Stimulated activated naive CD8-positive, alpha-beta T cell treated with anti-CD3 and anti-CD28 coated beads, Interleukin-15, Interleukin-2, amounts not matched to agents 100 ng/mL and 50 ng/mL, for 24 hours (primary cell): ENCODE data around the gene CA5A.

ENCODE experiments used
- H3K27ac Mint-ChIP-seq: one replicate; pipeline ENCODE4 v1.8.0; 2021; ENCODE audit warnings: mild to moderate bottlenecking, mixed read lengths
- H3K27me3 Mint-ChIP-seq: one replicate; pipeline ENCODE4 v1.8.0; 2021; ENCODE audit warnings: mixed read lengths
- H3K36me3 Mint-ChIP-seq: one replicate; pipeline ENCODE4 v1.8.0; 2021; ENCODE audit warnings: low read depth, mixed read lengths
- H3K4me1 Mint-ChIP-seq: one replicate; pipeline ENCODE4 v1.8.0; 2021; ENCODE audit warnings: low read depth, mixed read lengths
- H3K4me3 Mint-ChIP-seq: one replicate; pipeline ENCODE4 v1.8.0; 2021; ENCODE audit warnings: mild to moderate bottlenecking, mixed read lengths
- H3K9me3 Mint-ChIP-seq: one replicate; pipeline ENCODE4 v1.8.0; 2021; ENCODE audit warnings: mixed read lengths

CA5A gene

DNA sequence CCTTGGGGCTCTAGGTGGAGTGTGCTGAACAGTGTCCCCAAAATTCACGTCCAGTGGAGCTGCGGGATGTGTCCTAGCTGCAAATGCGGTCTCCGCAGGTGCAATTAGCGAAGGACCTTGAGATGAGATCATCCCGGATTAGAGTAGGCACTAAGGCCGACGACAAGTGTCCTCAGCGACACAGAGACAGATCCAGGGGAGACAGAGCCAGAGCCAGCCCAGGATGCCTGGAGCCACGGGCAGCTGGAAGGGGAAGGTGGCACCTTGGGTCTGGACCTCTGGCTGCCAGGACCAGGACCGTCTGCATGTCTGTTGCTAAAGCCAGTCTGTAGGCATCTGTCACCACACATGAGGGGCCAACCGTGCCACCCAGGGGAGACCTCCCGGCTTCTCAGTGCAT lies 91.5 kb downstream of the CA5A start:
- Mint-ChIP-seq H3K36me3 (peaks cover 51% of the 10 kb centered on the region), H3K27ac (no peak overlapping the region), H3K9me3 (no peaks in the 10 kb centered on the region), H3K27me3 (no peaks in the 10 kb centered on the region), H3K4me1 (peaks cover 20% of the 10 kb centered on the region), H3K4me3 (no peak overlapping the region)

- Mint-ChIP-seq H3K4me1 (peaks cover 15% of the 10 kb centered on the region), H3K27me3 (no peaks in the 10 kb centered on the region), H3K4me3 (no peak overlapping the region), H3K36me3 (peaks cover 50% of the 10 kb centered on the region), H3K9me3 (no peaks in the 10 kb centered on the region), H3K27ac (no peak overlapping the region)
These were observed 92.1 kb downstream of the CA5A start for GRCh38 chr16:87844120-87844733.

GRCh38 chr16:87843678-87844105 lies 92.6 kb downstream of the CA5A start:
- Mint-ChIP-seq H3K27ac (peak overlapping the region; percentile 82), H3K9me3 (no peaks in the 10 kb centered on the region), H3K36me3 (peaks cover 47% of the 10 kb centered on the region), H3K27me3 (no peaks in the 10 kb centered on the region), H3K4me1 (peaks cover 15% of the 10 kb centered on the region), H3K4me3 (no peak overlapping the region)

DNA sequence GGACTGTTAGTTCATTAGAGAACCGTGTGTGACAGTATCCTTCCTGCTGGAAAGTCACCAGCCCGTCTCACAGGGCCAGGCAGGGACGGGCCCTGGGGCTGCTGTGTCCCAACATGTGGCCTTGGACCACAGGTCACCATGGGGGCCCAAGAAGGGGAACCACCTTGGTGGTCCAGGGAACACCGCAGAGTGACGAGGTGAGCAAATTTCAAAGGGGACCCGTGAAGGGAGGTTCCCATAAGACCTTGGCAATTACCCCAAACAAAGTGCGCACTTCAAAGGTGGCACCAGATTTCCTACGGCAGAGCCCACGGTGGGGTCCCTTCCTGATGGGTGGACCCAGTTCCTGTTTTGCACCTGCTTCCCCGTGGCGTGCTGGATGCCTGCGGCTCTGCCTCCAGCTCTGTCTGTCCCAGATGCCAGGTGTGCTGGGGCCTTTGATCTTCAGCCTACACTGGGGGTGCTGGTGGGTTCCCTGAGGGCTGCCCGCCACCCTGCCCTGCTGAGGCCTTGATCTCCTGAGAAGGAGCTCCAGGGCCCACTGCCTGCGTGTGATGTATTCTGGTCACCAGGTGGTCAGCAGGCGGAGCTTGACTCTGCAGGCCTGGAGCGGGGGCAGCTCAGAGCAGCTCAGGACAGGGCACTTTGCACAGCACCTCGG lies 94.0 kb downstream of the CA5A start:
- H3K4me1 Mint-ChIP-seq, result peaks cover 9% of the 10 kb centered on the region
- peaks cover 52% of the 10 kb centered on the region for H3K36me3 Mint-ChIP-seq
- peak overlapping the region; percentile 49 for H3K27ac Mint-ChIP-seq
- H3K9me3 Mint-ChIP-seq, result no peaks in the 10 kb centered on the region
- H3K4me3 Mint-ChIP-seq, result peak overlapping the region; percentile 23
- H3K27me3 Mint-ChIP-seq, result no peaks in the 10 kb centered on the region

- no peaks in the 10 kb centered on the region for H3K27me3 Mint-ChIP-seq
- H3K27ac Mint-ChIP-seq, result peak overlapping the region; percentile 61
- H3K4me1 Mint-ChIP-seq, result peaks cover 9% of the 10 kb centered on the region
- no peak overlapping the region for H3K4me3 Mint-ChIP-seq
- H3K9me3 Mint-ChIP-seq, result no peaks in the 10 kb centered on the region
- peaks cover 56% of the 10 kb centered on the region for H3K36me3 Mint-ChIP-seq
These were observed 94.8 kb downstream of the CA5A start for GRCh38 chr16:87841340-87842208.

DNA sequence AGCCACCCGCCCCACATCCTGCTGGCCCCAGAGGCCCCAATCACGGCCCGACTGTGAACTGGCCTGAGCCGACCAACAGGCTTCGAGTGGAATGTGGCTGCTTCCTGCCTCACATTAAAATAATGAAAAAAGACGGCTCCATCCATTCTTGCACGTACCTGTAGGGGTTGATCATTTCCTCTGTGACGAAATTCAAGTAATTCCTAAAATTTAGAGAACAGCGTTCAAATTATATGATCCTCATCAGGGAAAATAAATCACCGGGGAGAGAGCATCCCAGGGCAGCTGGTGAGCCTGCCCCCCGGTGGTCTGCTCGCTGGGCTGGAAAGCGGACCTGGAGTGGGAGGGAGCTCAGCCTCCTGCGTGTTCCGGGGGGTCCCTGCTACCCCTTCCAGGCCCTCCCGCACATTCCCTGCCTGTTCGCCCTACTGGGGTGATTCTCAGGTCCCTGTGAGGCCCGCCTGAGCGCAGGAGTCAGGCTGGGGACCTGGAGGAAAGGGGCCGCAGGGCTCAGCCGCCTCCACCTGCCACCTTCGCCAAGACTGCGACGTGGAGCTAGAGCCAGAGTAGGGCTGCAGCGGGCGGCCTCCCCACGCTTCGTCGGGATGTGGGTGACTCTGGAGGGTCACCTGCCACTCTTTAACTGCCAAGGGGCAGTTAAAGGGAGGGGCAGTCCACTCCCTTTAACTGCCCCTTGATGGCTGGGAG lies 95.9 kb downstream of the CA5A start:
- Mint-ChIP-seq H3K27ac (peak overlapping the region; percentile 58), H3K4me1 (peaks cover 7% of the 10 kb centered on the region), H3K27me3 (no peaks in the 10 kb centered on the region), H3K9me3 (no peaks in the 10 kb centered on the region), H3K4me3 (no peak overlapping the region), H3K36me3 (peaks cover 64% of the 10 kb centered on the region)

DNA sequence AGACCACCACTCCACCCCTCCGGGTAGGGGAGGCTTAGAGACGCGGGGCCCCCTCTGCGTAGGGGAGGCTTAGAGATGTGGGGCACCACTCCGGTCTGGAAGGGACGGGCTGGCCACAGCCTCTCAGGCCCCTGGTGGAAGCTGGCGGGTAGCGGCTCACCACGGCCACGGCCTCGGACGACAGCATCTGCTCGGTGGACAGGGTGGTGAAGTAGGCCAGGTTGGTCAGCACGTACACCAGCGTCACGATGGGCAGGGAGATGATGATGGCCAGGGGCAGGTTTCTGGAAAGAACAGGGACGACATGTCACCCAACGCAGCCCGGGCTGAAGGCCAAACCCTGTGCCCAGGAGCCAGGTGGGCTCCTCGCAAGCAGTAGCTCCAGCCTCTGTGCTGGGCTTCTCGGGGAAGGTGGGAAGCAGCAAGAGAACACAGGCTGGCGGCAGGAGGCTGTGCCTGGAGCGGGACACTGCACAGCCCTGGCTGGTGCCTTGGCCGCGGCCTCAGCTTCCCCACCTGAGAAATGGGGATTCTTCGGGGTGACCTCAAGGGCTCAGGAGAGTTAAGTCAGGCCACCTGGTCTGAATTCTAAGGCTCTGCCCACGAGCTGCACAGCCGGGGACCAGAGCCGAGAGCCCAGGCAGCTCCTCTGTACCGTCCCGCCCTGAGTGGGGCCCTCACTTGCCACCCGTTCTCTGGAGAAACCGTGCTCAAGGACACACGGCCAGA lies 96.6 kb downstream of the CA5A start:
- H3K27me3 Mint-ChIP-seq, result no peaks in the 10 kb centered on the region
- no peaks in the 10 kb centered on the region for H3K9me3 Mint-ChIP-seq
- no peak overlapping the region for H3K4me3 Mint-ChIP-seq
- H3K4me1 Mint-ChIP-seq, result peaks cover 4% of the 10 kb centered on the region
- H3K36me3 Mint-ChIP-seq, result peaks cover 65% of the 10 kb centered on the region
- peak overlapping the region; percentile 58 for H3K27ac Mint-ChIP-seq

- H3K4me1 Mint-ChIP-seq, result peaks cover 3% of the 10 kb centered on the region
- no peak overlapping the region for H3K27ac Mint-ChIP-seq
- H3K27me3 Mint-ChIP-seq, result no peaks in the 10 kb centered on the region
- H3K9me3 Mint-ChIP-seq, result no peaks in the 10 kb centered on the region
- H3K36me3 Mint-ChIP-seq, result peaks cover 67% of the 10 kb centered on the region
- no peak overlapping the region for H3K4me3 Mint-ChIP-seq
These were observed 97.4 kb downstream of the CA5A start for GRCh38 chr16:87838643-87839541.
